Pericardium fibroblast (primary cell): Measurements from ENCODE around the gene MS4A10. TPM values are rescaled to one million over a fixed set of nuclear protein-coding genes. Genes with fewer than 3 reads are reported as not detected.

Experiments
- total RNA-seq: library from RNA; depleted of rRNA; stranded (reverse); fragments of >200 nt; gene quantifications from 2 replicates; pipeline ENCODE4 v1.2.3, GENCODE V29; 2015

MS4A10 gene
- total RNA-seq, result not detected in 2 replicates

GRCh38 chr11:60785136-60785535, at the start of gene MS4A10:
Gene MS4A10, plus strand, starts transcription at chr11:60785333. Its CDS starts 5,003 bp downstream, at chr11:60790336.

GRCh38 chr11:60756307-60757032, 28.7 kb upstream of the MS4A10 start, which contains the start of gene MS4A15:
Gene MS4A15, plus strand, starts transcription at chr11:60756867. Its CDS starts 6,867 bp downstream, at chr11:60763734.

GRCh38 chr11:60841797-60842667, 56.9 kb downstream of the MS4A10 start, which contains the start of gene CCDC86:
Gene CCDC86, plus strand, starts transcription at chr11:60842113. Its CDS starts 12 bp downstream, at chr11:60842125.

Other genes starting within 250 kb of the MS4A10 start
- not detected in 2 replicates for gene MS4A8, start 85.7 kb upstream of the MS4A10 start, total RNA-seq
- gene MS4A18, start 60.6 kb upstream of the MS4A10 start, total RNA-seq, result not detected in 2 replicates
- gene MS4A15, start 28.5 kb upstream of the MS4A10 start, total RNA-seq, result not detected in 2 replicates
- gene CCDC86, start 56.8 kb downstream of the MS4A10 start, total RNA-seq, result 18.1 and 20.2 TPM in 2 replicates
- 0.77 and 0.93 TPM in 2 replicates for gene PTGDR2, start 70.6 kb downstream of the MS4A10 start, total RNA-seq
- 0.34 and 0.93 TPM in 2 replicates for gene ZP1, start 82.2 kb downstream of the MS4A10 start, total RNA-seq
- gene PRPF19, start 121.3 kb downstream of the MS4A10 start, total RNA-seq, result 63.2 and 78.3 TPM in 2 replicates
- gene TMEM109, start 128.8 kb downstream of the MS4A10 start, total RNA-seq, result 60.5 and 77.4 TPM in 2 replicates
- gene TMEM132A, start 139.1 kb downstream of the MS4A10 start, total RNA-seq, result 19.8 and 22.2 TPM in 2 replicates
- gene SLC15A3, start 166.8 kb downstream of the MS4A10 start, total RNA-seq, result 3.5 and 6.3 TPM in 2 replicates
- gene CD6, start 186.3 kb downstream of the MS4A10 start, total RNA-seq, result not detected in 2 replicates